Iris pigment epithelial cell (primary cell): Measurements from ENCODE around the gene SERPIND1.
"Not testable (repeated sequence)": the region's sequence is repeated elsewhere in the genome, so short reads cannot be mapped to it uniquely, and the experiment has no call there.

Source experiments
- DNase-seq: peaks from one replicate; pipeline ENCODE4 v3.0.0-alpha.2; 2011; ENCODE audit warnings: low read depth

Gene SERPIND1, protein sequence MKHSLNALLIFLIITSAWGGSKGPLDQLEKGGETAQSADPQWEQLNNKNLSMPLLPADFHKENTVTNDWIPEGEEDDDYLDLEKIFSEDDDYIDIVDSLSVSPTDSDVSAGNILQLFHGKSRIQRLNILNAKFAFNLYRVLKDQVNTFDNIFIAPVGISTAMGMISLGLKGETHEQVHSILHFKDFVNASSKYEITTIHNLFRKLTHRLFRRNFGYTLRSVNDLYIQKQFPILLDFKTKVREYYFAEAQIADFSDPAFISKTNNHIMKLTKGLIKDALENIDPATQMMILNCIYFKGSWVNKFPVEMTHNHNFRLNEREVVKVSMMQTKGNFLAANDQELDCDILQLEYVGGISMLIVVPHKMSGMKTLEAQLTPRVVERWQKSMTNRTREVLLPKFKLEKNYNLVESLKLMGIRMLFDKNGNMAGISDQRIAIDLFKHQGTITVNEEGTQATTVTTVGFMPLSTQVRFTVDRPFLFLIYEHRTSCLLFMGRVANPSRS

GRCh38 chr22:20773793-20774212 lies at the start of gene SERPIND1:
SERPIND1 (plus strand) TSS chr22:20774113; CDS start chr22:20779313, 5,200 bp downstream.
- DNase-seq: no peak

GRCh38 chr22:20724676-20725454 lies 49.0 kb upstream of the SERPIND1 start:
- DNase-seq: no peak

- DNase-seq: no peak
These were observed 47.8 kb upstream of the SERPIND1 start for GRCh38 chr22:20725987-20726558.

DNA sequence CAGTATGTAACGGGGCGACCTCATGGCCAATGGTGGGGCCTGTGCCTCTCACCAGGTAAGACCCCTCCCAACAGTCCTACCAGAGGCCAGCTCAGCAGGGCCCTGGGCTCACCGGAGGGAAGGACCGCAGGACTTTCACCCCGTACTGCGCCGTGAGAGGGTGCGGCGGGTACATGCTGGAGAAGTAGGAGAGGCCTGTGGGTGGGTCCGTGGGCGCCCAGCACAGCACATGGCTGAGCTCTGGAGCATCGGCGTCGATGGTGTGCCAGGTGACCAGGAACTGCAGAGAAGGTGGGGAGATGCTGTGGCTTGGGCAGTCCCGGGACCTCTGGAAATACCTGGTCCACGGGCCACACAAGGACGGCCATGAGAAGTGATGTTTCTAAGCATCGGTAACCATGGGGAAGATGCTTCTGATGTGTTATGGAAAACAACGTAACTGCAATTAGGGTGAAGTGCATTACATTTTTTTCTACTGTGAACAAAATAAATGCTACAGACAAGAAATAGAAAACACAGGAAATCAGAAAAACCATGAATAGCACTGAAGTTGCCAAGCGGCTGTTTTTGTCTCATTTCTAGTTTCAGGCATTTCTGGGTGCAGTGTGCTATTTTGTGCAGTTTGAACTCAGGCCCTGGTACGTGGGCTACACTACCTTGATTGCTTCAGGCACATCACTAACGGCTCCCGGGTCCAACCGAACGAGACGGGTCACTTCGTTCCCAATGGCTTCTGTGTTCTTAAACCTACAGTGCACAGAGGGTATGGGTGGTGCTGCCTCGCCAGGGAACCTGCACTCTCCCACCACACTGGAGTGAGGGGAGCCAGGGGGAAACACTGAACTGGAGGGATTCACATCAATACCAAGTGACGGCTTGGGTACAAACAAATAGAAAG lies 46.5 kb upstream of the SERPIND1 start:
- DNase-seq: no peak

GRCh38 chr22:20728523-20729190 lies 45.3 kb upstream of the SERPIND1 start:
- no peak for DNase-seq

DNA sequence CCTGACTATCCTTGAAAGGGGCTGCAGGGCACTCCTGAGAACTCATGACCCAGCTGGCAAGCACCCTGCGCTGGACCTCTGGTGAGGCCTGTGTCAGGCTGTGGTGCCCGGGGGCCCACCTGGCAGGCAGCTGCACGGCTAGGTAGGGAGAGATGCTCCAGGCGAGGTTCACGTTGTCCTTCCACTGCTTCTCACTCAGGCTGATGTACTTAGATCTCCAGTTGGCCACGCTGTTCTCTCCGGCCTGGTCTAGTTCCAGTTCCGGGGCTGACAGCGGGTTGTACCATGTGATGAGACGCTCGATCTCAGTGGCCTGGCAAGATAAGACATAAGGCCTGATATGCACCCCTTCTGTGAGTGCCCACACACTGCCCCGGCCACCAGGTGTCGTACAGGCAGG lies 44.7 kb upstream of the SERPIND1 start:
- no peak for DNase-seq

DNA sequence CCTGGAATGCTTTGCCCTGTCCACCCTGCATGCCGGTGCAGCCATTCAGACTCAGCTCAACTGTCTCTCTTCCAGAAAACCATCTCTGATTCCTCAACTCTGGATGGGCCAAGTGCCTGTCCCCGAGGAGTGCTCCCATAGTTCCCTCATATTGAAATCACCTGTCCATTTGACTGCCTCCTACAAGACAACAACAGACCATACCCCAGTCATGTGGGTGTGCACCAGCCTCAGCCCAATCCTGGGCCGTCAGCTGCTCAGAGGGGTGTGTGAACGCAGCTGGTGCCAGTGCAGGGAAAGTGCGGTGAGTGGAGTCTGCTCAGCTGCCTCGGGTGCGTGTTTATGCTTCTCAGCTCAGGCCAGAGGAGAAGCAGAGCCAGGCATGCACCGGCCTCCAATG lies 41.5 kb upstream of the SERPIND1 start:
- not testable (repeated sequence) for DNase-seq

DNA sequence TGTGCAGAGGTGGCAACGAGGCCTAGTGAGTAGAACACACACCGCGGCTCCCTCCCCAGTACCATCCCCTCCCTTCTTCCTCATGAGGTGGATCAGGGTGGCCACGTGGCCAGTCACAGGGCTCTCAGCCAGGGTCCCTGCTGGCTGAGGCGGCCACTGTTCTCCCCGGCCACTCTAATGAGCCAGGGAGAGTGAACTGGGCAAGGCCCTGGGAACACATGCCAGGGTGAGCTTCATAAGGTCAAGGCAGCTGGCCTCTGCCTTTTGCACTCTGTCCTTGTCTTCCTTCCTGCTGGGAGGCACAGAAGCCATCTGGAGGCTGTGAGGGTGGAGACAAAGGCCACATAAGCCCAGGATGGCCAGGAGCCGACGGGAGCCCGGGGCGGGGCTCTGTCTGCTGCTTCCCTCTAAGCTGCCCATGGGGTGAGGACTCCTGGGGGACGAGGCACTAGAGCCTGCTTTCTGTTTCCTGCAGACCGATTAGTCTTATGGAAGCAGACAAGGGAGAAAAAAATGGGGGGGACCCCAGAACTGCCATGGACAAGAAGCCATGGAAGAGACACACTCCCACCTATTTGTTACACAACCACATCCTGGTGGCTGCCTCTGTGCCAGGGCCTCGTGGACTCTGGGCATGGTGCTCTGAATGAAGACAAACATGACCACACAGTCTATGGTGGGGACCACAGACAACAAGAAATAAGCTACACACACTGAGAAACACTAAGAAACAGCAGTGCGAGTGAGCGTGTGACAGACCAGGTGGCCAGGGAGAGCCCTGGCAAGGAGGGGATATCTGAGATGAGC lies 38.4 kb upstream of the SERPIND1 start:
- DNase-seq: not testable (repeated sequence)

DNA sequence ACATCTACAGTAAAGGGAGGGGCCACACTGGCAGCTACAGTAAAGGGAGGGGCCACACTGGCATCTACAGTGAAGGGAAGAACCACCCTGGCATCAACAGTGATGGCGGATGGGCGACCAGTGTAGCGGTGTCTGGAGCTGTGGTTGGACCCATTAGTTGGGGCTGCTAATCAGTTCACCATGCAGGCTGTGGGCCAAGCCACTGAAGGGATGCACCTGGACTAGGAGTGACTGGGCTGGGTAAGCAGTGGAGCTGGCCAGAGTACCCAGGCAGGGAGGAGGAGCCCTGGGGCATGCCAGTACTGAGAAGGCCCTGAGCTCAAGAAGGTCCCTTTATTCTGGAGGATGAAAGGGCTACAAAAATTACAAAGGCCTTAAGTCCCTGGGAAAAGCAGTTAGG lies 37.0 kb upstream of the SERPIND1 start:
- DNase-seq: not testable (repeated sequence)

- DNase-seq: no peak
These were observed 35.4 kb upstream of the SERPIND1 start for GRCh38 chr22:20738394-20739089.

- DNase-seq: no peak
These were observed 33.5 kb upstream of the SERPIND1 start for GRCh38 chr22:20740222-20740951.

- no peak for DNase-seq
These were observed 32.8 kb upstream of the SERPIND1 start for GRCh38 chr22:20741008-20741633.

DNA sequence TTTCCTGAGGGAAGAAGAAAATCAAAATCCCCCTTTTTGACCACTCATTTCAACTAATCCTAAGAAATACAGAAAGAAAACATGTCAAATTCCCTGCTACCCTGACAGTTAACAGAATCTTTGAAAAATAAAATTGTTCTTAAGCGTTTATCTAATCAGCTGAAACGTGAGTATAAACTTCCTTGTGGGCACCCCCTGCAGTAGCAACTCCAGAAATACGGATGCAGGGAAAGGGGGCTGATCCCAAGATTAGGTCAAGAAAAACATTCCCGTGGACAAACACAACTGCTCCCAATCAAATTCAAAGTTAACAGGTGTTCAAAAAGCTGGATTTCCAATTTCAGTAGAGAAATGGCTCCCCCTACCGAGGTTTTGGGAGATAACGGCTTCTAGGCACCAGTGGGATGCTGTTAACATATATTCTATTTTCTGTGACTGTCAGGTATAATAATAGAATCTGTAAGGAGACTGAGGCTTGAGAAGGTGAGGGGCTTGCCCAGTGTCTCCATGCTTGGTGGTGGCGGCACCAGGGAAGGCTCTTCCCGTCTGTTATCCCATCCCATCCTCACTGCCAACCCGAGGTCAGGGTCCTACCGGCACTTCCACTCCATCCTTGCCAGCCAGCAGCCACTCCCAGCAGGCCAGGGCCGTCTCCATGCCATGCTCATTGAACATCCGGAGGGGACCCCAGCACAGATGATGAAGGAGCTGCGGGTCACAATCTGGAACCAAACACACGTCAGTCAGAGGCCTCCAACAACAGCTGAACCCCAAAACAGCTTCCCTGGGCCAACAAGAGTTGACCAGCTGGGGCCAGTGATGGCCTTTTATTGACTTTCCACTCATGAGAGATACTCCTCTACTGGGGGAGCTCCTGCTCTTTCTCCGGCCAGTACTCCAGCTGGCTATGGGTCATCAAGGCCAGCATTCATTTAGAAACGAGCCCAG lies 32.0 kb upstream of the SERPIND1 start:
- DNase-seq: peak; percentile 31

- DNase-seq: no peak
These were observed 31.1 kb upstream of the SERPIND1 start for GRCh38 chr22:20742764-20743163.

DNA sequence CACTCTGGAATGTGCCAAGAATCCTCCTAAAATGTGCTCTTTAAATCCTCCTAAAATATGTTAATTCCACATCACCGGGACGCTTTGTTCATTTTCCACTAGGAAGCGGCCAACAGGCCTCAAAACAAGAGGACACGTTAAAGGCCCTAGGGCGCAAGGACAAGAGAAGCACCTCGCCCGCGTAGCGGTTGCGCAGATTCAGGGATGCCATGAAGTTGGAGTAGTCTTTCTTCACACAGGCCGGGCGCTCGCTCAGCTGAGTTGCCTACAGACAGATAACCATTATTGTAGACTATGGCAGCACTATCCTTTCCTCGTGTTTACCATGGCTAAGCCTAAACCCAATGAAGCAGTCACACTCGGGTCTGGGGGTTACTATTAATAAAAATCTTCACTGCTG lies 29.5 kb upstream of the SERPIND1 start:
- DNase-seq: no peak

- no peak for DNase-seq
These were observed 28.8 kb upstream of the SERPIND1 start for GRCh38 chr22:20745119-20745518.
